NCI-H2107 treated with DMSO at 0.1 percent for 48 hours (cell line): Measurements from ENCODE around the gene DIO3.
"Not testable (repeated sequence)": the region's sequence is repeated elsewhere in the genome, so short reads cannot be mapped to it uniquely, and the experiment has no call there.

Experiments
- DNase-seq: peaks from one replicate; lab custom pipeline; 2025; ENCODE audit not compliant: unreplicated experiment; lab: John Stamatoyannopoulos, UW

Gene DIO3

GRCh38 chr14:101557811-101558738 lies 3.2 kb upstream of the DIO3 start:
- DNase-seq = no peak

- DNase-seq = no peak
Measured at GRCh38 chr14:101558739-101559240, 2.5 kb upstream of the DIO3 start.

GRCh38 chr14:101559250-101559623 lies 2.1 kb upstream of the DIO3 start:
- DNase-seq = no peak

- no peak for DNase-seq
Measured at GRCh38 chr14:101559624-101560533, 1.4 kb upstream of the DIO3 start.

- DNase-seq = no peak
Measured at GRCh38 chr14:101560534-101561113, 671 bp upstream of the DIO3 start.

- no peak for DNase-seq
Measured at GRCh38 chr14:101561897-101562490, 699 bp downstream of the DIO3 start.

- no peak for DNase-seq
Measured at GRCh38 chr14:101562659-101563351, 1.5 kb downstream of the DIO3 start.

GRCh38 chr14:101563352-101563653 lies 2.0 kb downstream of the DIO3 start:
- DNase-seq = no peak

- no peak for DNase-seq
Measured at GRCh38 chr14:101563654-101564443, 2.6 kb downstream of the DIO3 start.

GRCh38 chr14:101564444-101564776 lies 3.1 kb downstream of the DIO3 start:
- DNase-seq = no peak

- no peak for DNase-seq
Measured at GRCh38 chr14:101564819-101565698, 3.8 kb downstream of the DIO3 start.

- no peak for DNase-seq
Measured at GRCh38 chr14:101567252-101567651, 6.0 kb downstream of the DIO3 start.

GRCh38 chr14:101571004-101571403 lies 9.7 kb downstream of the DIO3 start:
- DNase-seq = no peak

GRCh38 chr14:101572526-101572925 lies 11.2 kb downstream of the DIO3 start:
- DNase-seq = not testable (repeated sequence)

- no peak for DNase-seq
Measured at GRCh38 chr14:101573289-101573688, 12.0 kb downstream of the DIO3 start.

- no peak for DNase-seq
Measured at GRCh38 chr14:101575581-101575980, 14.3 kb downstream of the DIO3 start.

GRCh38 chr14:101577221-101577909 lies 16.1 kb downstream of the DIO3 start:
- no peak for DNase-seq

GRCh38 chr14:101578489-101578888 lies 17.2 kb downstream of the DIO3 start:
- DNase-seq = no peak
